Activated B cell treated with CpG ODN at 0.5 μM for 24 hours (primary cell): ENCODE measurements around the gene TMEM131L. TPM values are rescaled to one million over a fixed set of nuclear protein-coding genes. Genes with fewer than 3 reads are reported as not detected.

ENCODE experiments used
- ATAC-seq: fragments of 200-7000 bp; cut with Tn5 transposase; one replicate; pipeline ENCODE4 v1.10.0; 2021; ENCODE audit warnings: low read depth, mild to moderate bottlenecking, moderate library complexity
- CTCF ChIA-PET: fragments of 350-600 bp; sonication (Branson Sonifier 250); formaldehyde crosslinking; loops from one replicate; lab custom pipeline; 2021; ENCODE audit warnings: antibody characterized with exemption; lab: Charles Lee
- POLR2A ChIA-PET: fragments of 350-600 bp; sonication (Branson Sonifier 250); formaldehyde crosslinking; loops from one replicate; lab custom pipeline; 2021; ENCODE audit warnings: antibody characterized with exemption; lab: Charles Lee
- DNase-seq: peaks from one replicate; pipeline ENCODE4 v3.0.0; 2022
- H3K27ac Mint-ChIP-seq: one replicate; pipeline ENCODE4 v1.8.0; 2020; ENCODE audit warnings: mixed read lengths
- H3K27me3 Mint-ChIP-seq: one replicate; pipeline ENCODE4 v1.8.0; 2021; ENCODE audit warnings: mixed read lengths
- H3K36me3 Mint-ChIP-seq: one replicate; pipeline ENCODE4 v1.8.0; 2021; ENCODE audit warnings: low read depth, mixed read lengths
- H3K4me1 Mint-ChIP-seq: one replicate; pipeline ENCODE4 v1.8.0; 2021; ENCODE audit warnings: mixed read lengths
- H3K4me3 Mint-ChIP-seq: one replicate; pipeline ENCODE4 v1.8.0; 2020; ENCODE audit warnings: mild to moderate bottlenecking, mixed read lengths
- H3K9me3 Mint-ChIP-seq: one replicate; pipeline ENCODE4 v1.8.0; 2020; ENCODE audit warnings: mixed read lengths
- CTCF ChIP-seq: fragments of 200-600 bp; IDR thresholded peaks from one replicate; pipeline ENCODE4 v1.8.0; 2022; ENCODE audit warnings: antibody characterized with exemption, mild to moderate bottlenecking
- intact Hi-C: fragments of 100-400 bp; cut with micrococcal nuclease; formaldehyde crosslinking; loops from one replicate; pipeline ENCODE4 v1.15.1; 2024
- total RNA-seq: library from RNA; stranded (reverse); gene quantifications from 2 replicates; pipeline ENCODE4 v1.2.3, GENCODE V29; 2022

TMEM131L gene
- total RNA-seq, 1 donor from 2014 or later = 193 TPM

- H3K27ac Mint-ChIP-seq = no peak overlapping the region
- H3K36me3 Mint-ChIP-seq = no peaks in the 10 kb centered on the region
- peaks cover 2% of the 10 kb centered on the region for H3K9me3 Mint-ChIP-seq
- ATAC-seq (peak; percentile 95), DNase-seq (no peak)
- CTCF ChIA-PET = interaction anchor here (0.6 to 2.9 kb wide), 31 partner anchors 8 to 789 kb away, joined by 3 to 36 read pairs (median 3); partner anchors contain the start of gene MND1
- intact Hi-C loops = loop anchor here (1.0 to 2.0 kb wide), 8 partner anchors 9 to 793 kb away; partner anchors contain the start of gene MND1
- H3K27me3 Mint-ChIP-seq = no peaks in the 10 kb centered on the region
- peaks cover 10% of the 10 kb centered on the region for H3K4me1 Mint-ChIP-seq
- POLR2A ChIA-PET = interaction anchor here (0.6 to 1.5 kb wide), 8 partner anchors 9 to 558 kb away, joined by 3 to 5 read pairs (median 4); partner anchors contain the start of gene TMEM131L
- peak; percentile 36 for TF ChIP-seq CTCF
- H3K4me3 Mint-ChIP-seq = no peak overlapping the region
Observed at GRCh38 chr4:153643406-153644383, 177.5 kb downstream of the TMEM131L start.

- no peak for TF ChIP-seq CTCF
- ATAC-seq (no peak), DNase-seq (no peak)
- H3K27ac Mint-ChIP-seq = no peak overlapping the region
- H3K27me3 Mint-ChIP-seq = no peaks in the 10 kb centered on the region
- intact Hi-C loops = no loop called here
- peaks cover 6% of the 10 kb centered on the region for H3K4me1 Mint-ChIP-seq
- H3K4me3 Mint-ChIP-seq = no peak overlapping the region
- ChIA-PET POLR2A (no interaction called here), CTCF (interaction anchor here (0.8 to 2.9 kb wide), 7 partner anchors 10 to 562 kb away, joined by 3 to 36 read pairs (median 11); no protein-coding TSS in a partner anchor)
- H3K36me3 Mint-ChIP-seq = no peaks in the 10 kb centered on the region
- H3K9me3 Mint-ChIP-seq = peaks cover 2% of the 10 kb centered on the region
Observed at GRCh38 chr4:153645183-153645582, 179.0 kb downstream of the TMEM131L start.

- intact Hi-C loops = no loop called here
- no peak overlapping the region for H3K4me3 Mint-ChIP-seq
- no peaks in the 10 kb centered on the region for H3K27me3 Mint-ChIP-seq
- ChIA-PET POLR2A (no interaction called here), CTCF (no interaction called here)
- no peaks in the 10 kb centered on the region for H3K36me3 Mint-ChIP-seq
- peaks cover 2% of the 10 kb centered on the region for H3K9me3 Mint-ChIP-seq
- DNase-seq (no peak), ATAC-seq (no peak)
- TF ChIP-seq CTCF = no peak
- H3K27ac Mint-ChIP-seq = no peak overlapping the region
- peaks cover 8% of the 10 kb centered on the region for H3K4me1 Mint-ChIP-seq
Observed at GRCh38 chr4:153646261-153646660, 180.1 kb downstream of the TMEM131L start.

- no peak for TF ChIP-seq CTCF
- ChIA-PET POLR2A (no interaction called here), CTCF (interaction anchor here (1.5 kb wide), 1 partner anchor 564 kb away, joined by 4 read pairs; no protein-coding TSS in a partner anchor)
- Mint-ChIP-seq H3K27me3 (no peaks in the 10 kb centered on the region), H3K27ac (no peak overlapping the region), H3K9me3 (peaks cover 2% of the 10 kb centered on the region), H3K36me3 (no peaks in the 10 kb centered on the region), H3K4me1 (peaks cover 15% of the 10 kb centered on the region), H3K4me3 (no peak overlapping the region)
- intact Hi-C loops = no loop called here
- DNase-seq (no peak), ATAC-seq (no peak)
Observed at GRCh38 chr4:153646978-153647377, 180.8 kb downstream of the TMEM131L start.

DNA sequence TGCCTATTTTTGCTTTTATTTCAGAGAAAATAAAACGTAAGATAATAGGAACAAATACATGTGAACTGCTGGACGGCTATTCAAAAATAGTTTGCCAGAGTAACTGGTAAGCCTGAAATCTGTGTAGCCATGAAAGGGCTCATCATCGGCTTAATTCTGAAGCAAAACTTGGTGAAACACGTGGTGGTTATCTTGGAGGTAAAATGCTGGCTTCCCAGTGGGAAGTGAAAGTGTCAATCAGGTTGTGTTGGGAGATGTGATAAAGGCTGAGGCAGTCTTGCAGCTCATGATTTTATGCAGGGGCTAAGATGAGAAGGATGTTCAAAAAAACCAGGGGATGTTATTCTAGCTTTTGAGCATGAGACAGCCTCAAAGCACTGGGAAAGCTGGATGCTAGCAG lies 181.8 kb downstream of the TMEM131L start:
- Mint-ChIP-seq H3K4me1 (peaks cover 22% of the 10 kb centered on the region), H3K36me3 (no peaks in the 10 kb centered on the region), H3K9me3 (peaks cover 2% of the 10 kb centered on the region), H3K27ac (no peak overlapping the region), H3K4me3 (no peak overlapping the region), H3K27me3 (no peaks in the 10 kb centered on the region)
- ChIA-PET POLR2A (no interaction called here), CTCF (interaction anchor here (1.3 to 1.5 kb wide), 3 partner anchors 13 to 566 kb away, joined by 3 to 4 read pairs (median 3); no protein-coding TSS in a partner anchor)
- ATAC-seq (no peak), DNase-seq (no peak)
- intact Hi-C loops = no loop called here
- TF ChIP-seq CTCF = no peak
